Right lobe of liver (tissue), 6 donors: ENCODE results near the gene MRPL45. TPM values are rescaled to one million over a fixed set of nuclear protein-coding genes. Genes with fewer than 3 reads are reported as not detected.

Experiments
- ATAC-seq, 4 donors: fragments of 200-7000 bp; cut with Tn5 transposase; one replicate each; pipeline ENCODE4 v1.9.1; 2020; ENCODE audit warnings: mild to moderate bottlenecking in 4 of 4, moderate library complexity in 4 of 4
- DNase-seq, 3 donors: peaks; one replicate each; pipeline ENCODE4 v3.0.0-alpha.2; 2020
- H3K27ac ChIP-seq, 3 donors: fragments of 200-600 bp; one replicate each; pipeline ENCODE4 v1.8.0; 2022
- H3K27me3 ChIP-seq, 2 donors: fragments of 200-600 bp; one replicate each; pipeline ENCODE4 v1.8.0; 2022
- H3K36me3 ChIP-seq, 4 donors: fragments of 200-600 bp; sonication (generic) in 1 of 4; one replicate each; pipeline versions ENCODE4 v1.5.1 to v1.8.0; 2017 to 2022; ENCODE audit warnings: control low read depth in 1 of 4
- H3K4me1 ChIP-seq, 4 donors: fragments of 200-600 bp; sonication (generic) in 1 of 4; one replicate each; pipeline versions ENCODE4 v1.5.1 to v1.8.0; 2017 to 2022; ENCODE audit warnings: control low read depth in 1 of 4
- H3K4me3 ChIP-seq, 3 donors: fragments of 200-600 bp; one replicate each; pipeline ENCODE4 v1.8.0; 2022
- H3K9me3 ChIP-seq, 4 donors: fragments of 200-600 bp; sonication (generic) in 1 of 4; one replicate each; pipeline versions ENCODE4 v1.5.1 to v1.8.0; 2017 to 2022; ENCODE audit warnings: control low read depth in 1 of 4
- POLR2A ChIP-seq: fragments of 450-650 bp; IDR thresholded peaks from one replicate; pipeline ENCODE4 v1.6.1; 2017; ENCODE audit warnings: antibody characterized with exemption, mild to moderate bottlenecking
- WGBS: methylation state at CpG from one replicate; pipeline ENCODE4 v1.1.6; 2018; ENCODE audit warnings: low coverage, low lambda C conversion rate; ENCODE audit not compliant: insufficient coverage; ENCODE audit errors: missing lambda C conversion rate; 5-methylcytosine and 5-hydroxymethylcytosine counted together
- intact Hi-C, 2 donors: fragments of 100-400 bp; cut with DNase I; formaldehyde crosslinking; loops; one replicate each; pipeline versions ENCODE4 v1.11.2 to v1.14.1; 2022
- total RNA-seq, 6 experiments: library from RNA; depleted of rRNA in 2 of 6; stranded (reverse); fragments of >200 nt in 2 of 6; fragmentation: NEBNext Ultra II Directional in 3 of 6; extraction: Animal tissue kit (Norgen Biotek cat#: 25700) in 3 of 6; gene quantifications; one replicate each; pipeline versions ENCODE4 v1.1.0 to v1.2.4, GENCODE V29; 2016 to 2023
- TF ChIP-seq, protein P1 (sequence below), 4 donors: fragments of 200-600 bp in 3 of 4; fragments of 450-650 bp in 1 of 4; IDR thresholded peaks; one replicate each; pipeline versions ENCODE4 v1.5.1 to v1.8.0; 2016 to 2022; ENCODE audit warnings: antibody characterized with exemption in 4 of 4, mild to moderate bottlenecking in 2 of 4
- donor health status: DM: no; HTN: yes; CAD: no.
- donor health status: DM: no; HTN: no; CAD: no.
- donor health status: DM: no; HTN: no; CAD: no.
- donor health status: DM: no; HTN: yes; CAD: no.
- donor health status: DM: no; HTN: yes; CAD: no.

The MRPL45 gene
- total RNA-seq, 6 experiments from 2014 or later = 18.1 to 25.8 (median 20.1) TPM

GRCh38 chr17:38355251-38355650, 58.3 kb downstream of the MRPL45 start:
- DNase-seq (no peak), ATAC-seq (no peak)
- Histone ChIP-seq H3K27ac (no peak overlapping the region), H3K9me3 (no peaks in the 10 kb centered on the region), H3K4me1 (peaks cover 0 to 31% (median 6%) of the 10 kb centered on the region in 4 donors), H3K4me3 (no peak overlapping the region), H3K36me3 (no peaks in the 10 kb centered on the region), H3K27me3 (no peaks in the 10 kb centered on the region)
- 94% methylated on average over 4 of the region's 4 CpGs for WGBS
- intact Hi-C loops = no loop called here
- TF ChIP-seq, protein P1, sequence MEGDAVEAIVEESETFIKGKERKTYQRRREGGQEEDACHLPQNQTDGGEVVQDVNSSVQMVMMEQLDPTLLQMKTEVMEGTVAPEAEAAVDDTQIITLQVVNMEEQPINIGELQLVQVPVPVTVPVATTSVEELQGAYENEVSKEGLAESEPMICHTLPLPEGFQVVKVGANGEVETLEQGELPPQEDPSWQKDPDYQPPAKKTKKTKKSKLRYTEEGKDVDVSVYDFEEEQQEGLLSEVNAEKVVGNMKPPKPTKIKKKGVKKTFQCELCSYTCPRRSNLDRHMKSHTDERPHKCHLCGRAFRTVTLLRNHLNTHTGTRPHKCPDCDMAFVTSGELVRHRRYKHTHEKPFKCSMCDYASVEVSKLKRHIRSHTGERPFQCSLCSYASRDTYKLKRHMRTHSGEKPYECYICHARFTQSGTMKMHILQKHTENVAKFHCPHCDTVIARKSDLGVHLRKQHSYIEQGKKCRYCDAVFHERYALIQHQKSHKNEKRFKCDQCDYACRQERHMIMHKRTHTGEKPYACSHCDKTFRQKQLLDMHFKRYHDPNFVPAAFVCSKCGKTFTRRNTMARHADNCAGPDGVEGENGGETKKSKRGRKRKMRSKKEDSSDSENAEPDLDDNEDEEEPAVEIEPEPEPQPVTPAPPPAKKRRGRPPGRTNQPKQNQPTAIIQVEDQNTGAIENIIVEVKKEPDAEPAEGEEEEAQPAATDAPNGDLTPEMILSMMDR (IDR thresholded peaks at IDR 0.05) = no peak
- TF ChIP-seq POLR2A = no peak

DNA sequence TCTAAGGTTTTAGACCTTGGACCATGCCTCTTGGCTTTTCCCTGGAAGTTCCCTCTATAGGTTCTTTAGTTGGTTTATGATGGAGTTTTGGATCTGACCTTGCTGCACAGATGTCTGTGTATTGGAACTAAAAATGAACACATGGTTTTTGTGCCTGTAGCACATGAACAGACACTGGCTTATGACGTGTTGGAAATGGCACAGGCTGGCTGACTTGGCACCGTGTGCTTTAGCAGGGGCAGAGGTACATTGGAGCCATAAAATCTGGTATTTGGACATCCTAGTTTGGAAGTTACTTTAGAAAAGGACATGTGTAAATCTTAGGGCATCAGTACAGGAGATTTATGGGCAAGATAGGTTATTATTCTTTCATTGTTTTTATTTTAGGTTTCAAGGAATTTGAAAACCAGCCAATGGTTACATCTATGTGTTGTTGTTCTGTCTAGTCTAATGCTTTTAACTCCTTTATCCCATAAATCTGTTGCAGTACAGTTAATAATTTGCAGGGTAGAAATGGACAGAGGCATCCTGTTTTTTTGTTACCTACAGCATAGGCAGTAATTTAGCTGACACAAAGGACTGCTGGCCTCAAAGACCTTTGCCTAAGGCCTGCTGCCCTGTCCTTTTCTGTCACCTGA, 60.6 kb downstream of the MRPL45 start:
- DNase-seq (no peak), ATAC-seq (peak in 3 of 4 donors; percentile 19 to 28 (median 22))
- no peaks in the 10 kb centered on the region for H3K9me3 ChIP-seq
- TF ChIP-seq, protein P1 (IDR thresholded peaks at IDR 0.05) = no peak
- TF ChIP-seq POLR2A = no peak
- intact Hi-C loops = no loop called here
- WGBS = 21% methylated on average over 2 of the region's 2 CpGs
- H3K27me3 ChIP-seq = no peaks in the 10 kb centered on the region
- no peak overlapping the region for H3K27ac ChIP-seq
- H3K4me1 ChIP-seq = peaks cover 0 to 31% (median 6%) of the 10 kb centered on the region in 4 donors
- H3K4me3 ChIP-seq = no peak overlapping the region
- no peaks in the 10 kb centered on the region for H3K36me3 ChIP-seq

- DNase-seq = no peak
- intact Hi-C loops = no loop called here
Measured at GRCh38 chr17:38358586-38359513, 61.9 kb downstream of the MRPL45 start.

DNA sequence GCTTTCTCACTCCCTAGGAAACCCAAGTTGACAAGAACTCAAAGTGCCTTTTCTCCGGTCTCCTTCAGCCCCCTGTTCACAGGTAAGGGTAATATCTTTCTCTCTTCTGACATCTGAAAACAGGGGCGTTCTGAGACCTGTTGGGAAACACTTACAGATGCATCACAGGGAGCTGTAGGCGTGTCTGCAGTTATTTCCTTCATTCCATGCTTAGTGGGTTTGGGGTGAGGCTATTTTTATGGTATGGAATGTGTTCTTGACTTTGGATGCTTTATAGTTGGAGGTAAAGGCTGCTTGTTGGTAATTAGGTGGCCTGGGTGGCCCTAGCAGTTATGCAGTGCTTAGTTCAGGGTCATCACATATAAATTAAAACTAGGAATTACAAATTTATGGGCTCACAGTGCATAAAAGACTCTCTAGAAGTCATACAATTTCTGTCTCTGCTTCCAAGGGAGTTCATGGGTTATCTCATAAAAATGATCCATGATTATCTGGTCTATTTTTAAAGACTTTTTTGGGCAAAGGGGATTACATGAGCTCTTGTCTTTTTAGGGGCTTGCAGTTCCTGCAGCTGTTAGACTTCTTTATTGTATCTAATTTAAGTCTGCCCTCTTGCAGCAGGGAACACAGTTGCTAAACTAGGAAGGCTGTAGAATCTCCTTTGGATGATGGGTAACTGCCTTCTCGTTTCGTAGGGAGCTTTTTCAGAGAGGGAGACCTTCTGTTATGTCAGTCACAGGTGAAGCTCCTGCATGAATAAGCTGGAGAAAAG, 64.9 kb downstream of the MRPL45 start:
- no peak for DNase-seq
- ATAC-seq = no peak
- WGBS = 91% methylated on average over 5 of the region's 5 CpGs
- H3K4me1 ChIP-seq = peaks cover 0 to 22% (median 3%) of the 10 kb centered on the region in 4 donors
- H3K36me3 ChIP-seq = peaks cover 0 to 10% (median 0%) of the 10 kb centered on the region in 4 donors
- H3K27me3 ChIP-seq = no peaks in the 10 kb centered on the region
- no peaks in the 10 kb centered on the region for H3K9me3 ChIP-seq
- no peak overlapping the region for H3K27ac ChIP-seq
- intact Hi-C loops = no loop called here
- TF ChIP-seq, protein P1 (IDR thresholded peaks at IDR 0.05) = no peak
- no peak for TF ChIP-seq POLR2A
- H3K4me3 ChIP-seq = no peak overlapping the region

More at GRCh38 chr17:38358586-38359513, 61.9 kb downstream of the MRPL45 start:
- H3K36me3 ChIP-seq = peaks cover 0 to under 1% (median 0%) of the 10 kb centered on the region in 4 donors
- WGBS = 36% methylated on average over 5 of the region's 9 CpGs
- H3K9me3 ChIP-seq = no peaks in the 10 kb centered on the region
- ATAC-seq = peak; percentile 30 to 56 (median 36)
- no peaks in the 10 kb centered on the region for H3K27me3 ChIP-seq
- TF ChIP-seq POLR2A = no peak
- TF ChIP-seq, protein P1 (IDR thresholded peaks at IDR 0.05) = no peak
- no peak overlapping the region for H3K27ac ChIP-seq
- peaks cover 0 to 23% (median 3%) of the 10 kb centered on the region in 4 donors for H3K4me1 ChIP-seq
- no peak overlapping the region for H3K4me3 ChIP-seq
